Ascending aorta (tissue), 2 donors: Measurements from ENCODE around the gene MORC4. TPM values are rescaled to one million over a fixed set of nuclear protein-coding genes. Genes with fewer than 3 reads are reported as not detected.

ENCODE experiments used
- DNase-seq, 2 donors: peaks; one replicate each; pipeline ENCODE4 v3.0.0-alpha.2; 2019; ENCODE audit warnings: low spot score in 2 of 2
- H3K27ac ChIP-seq, 2 donors: fragments of 200-600 bp; sonication (generic); one replicate each; pipeline ENCODE4 v1.5.1; 2016 to 2017; ENCODE audit warnings: mild to moderate bottlenecking in 1 of 2
- H3K27me3 ChIP-seq: fragments of 200-600 bp; sonication (generic); one replicate; pipeline ENCODE4 v1.5.1; 2017
- H3K36me3 ChIP-seq, 2 donors: fragments of 200-600 bp; sonication (generic); one replicate each; pipeline ENCODE4 v1.5.1; 2016
- H3K4me1 ChIP-seq, 2 donors: fragments of 200-600 bp; sonication (generic); one replicate each; pipeline ENCODE4 v1.5.1; 2016 to 2017; ENCODE audit warnings: mild to moderate bottlenecking in 1 of 2
- H3K4me3 ChIP-seq, 2 donors: fragments of 200-600 bp; sonication (generic); one replicate each; pipeline ENCODE4 v1.5.1; 2016 to 2017; ENCODE audit warnings: mild to moderate bottlenecking in 1 of 2
- H3K9me3 ChIP-seq, 2 donors: fragments of 200-600 bp; sonication (generic); one replicate each; pipeline ENCODE4 v1.5.1; 2016
- intact Hi-C: fragments of 100-400 bp; cut with DNase I; formaldehyde crosslinking; loops from one replicate; pipeline ENCODE4 v1.15.1; 2023
- total RNA-seq: library from RNA; depleted of rRNA; stranded (reverse); fragments of >200 nt; gene quantifications from one replicate; pipeline ENCODE4 v1.1.0, GENCODE V29; 2016
- TF ChIP-seq, protein P1 (sequence below), 3 experiments: fragments of 200-600 bp in 2 of 3; fragments of 450-650 bp in 1 of 3; sonication (generic) in 2 of 3; IDR thresholded peaks; one replicate each; pipeline ENCODE4 v1.5.1; 2016 to 2019; ENCODE audit warnings: antibody characterized with exemption in 3 of 3, mild to moderate bottlenecking in 1 of 3, moderate library complexity in 1 of 3

The MORC4 gene
- total RNA-seq, 1 donor from 2014 or later, result 7.1 TPM

DNA sequence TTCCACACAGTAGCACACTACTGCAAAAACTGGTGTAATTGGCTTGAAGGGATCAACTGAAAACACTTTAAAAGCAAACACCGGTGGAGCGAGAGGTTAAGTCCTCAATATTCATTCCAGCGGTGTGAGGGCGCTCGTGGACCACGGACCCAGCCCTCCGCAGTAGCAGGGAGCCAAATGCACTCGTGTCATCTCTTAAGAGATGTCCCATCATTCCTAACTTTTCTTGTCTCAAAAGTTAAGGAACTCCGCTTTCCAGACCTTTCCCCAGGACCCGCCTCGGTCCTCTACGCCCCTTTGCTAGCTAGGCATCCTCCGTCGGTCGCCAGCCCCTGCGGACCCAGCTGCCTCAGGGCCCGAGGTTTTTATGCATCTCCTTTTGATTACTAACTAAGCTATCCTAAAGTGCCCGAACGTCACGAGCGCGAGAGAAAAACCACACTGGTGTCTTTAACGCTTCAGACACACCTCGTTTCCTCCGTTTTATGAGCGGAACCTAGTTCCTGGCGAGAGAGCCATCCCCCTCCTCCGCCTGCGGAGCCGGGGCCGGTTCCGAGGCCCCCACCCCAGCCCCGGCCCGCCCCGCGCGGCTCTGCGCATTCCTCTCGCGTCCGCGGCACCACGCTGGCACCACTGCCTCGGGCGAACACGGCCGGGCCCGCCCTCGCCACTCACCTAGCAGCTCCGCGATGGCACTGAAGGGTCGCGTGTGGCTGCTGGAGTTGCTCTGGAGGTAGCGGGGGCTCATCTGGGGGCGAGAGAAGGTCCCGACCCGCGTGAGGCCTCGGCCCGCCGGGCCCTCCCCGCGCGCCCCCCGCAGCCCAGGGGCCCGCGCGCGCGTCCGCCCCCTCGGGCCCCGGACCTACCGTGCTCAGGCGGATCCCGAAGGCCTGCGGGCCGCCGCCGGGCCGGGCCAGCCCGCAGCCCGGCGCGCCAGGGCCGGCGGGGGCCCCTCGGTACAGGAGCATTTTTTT is 723 bp downstream of the MORC4 start:
- H3K9me3 ChIP-seq, result no peaks in the 10 kb centered on the region
- no peaks in the 10 kb centered on the region for H3K4me1 ChIP-seq
- H3K27me3 ChIP-seq, result no peaks in the 10 kb centered on the region
- peak overlapping the region; percentile 50 to 71 for H3K4me3 ChIP-seq
- intact Hi-C loops, result no loop called here
- no peaks in the 10 kb centered on the region for H3K36me3 ChIP-seq
- DNase-seq, result peak in 1 of 2 donors; percentile 67
- TF ChIP-seq, protein P1, sequence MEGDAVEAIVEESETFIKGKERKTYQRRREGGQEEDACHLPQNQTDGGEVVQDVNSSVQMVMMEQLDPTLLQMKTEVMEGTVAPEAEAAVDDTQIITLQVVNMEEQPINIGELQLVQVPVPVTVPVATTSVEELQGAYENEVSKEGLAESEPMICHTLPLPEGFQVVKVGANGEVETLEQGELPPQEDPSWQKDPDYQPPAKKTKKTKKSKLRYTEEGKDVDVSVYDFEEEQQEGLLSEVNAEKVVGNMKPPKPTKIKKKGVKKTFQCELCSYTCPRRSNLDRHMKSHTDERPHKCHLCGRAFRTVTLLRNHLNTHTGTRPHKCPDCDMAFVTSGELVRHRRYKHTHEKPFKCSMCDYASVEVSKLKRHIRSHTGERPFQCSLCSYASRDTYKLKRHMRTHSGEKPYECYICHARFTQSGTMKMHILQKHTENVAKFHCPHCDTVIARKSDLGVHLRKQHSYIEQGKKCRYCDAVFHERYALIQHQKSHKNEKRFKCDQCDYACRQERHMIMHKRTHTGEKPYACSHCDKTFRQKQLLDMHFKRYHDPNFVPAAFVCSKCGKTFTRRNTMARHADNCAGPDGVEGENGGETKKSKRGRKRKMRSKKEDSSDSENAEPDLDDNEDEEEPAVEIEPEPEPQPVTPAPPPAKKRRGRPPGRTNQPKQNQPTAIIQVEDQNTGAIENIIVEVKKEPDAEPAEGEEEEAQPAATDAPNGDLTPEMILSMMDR (IDR thresholded peaks at IDR 0.05), result peak in 1 of 3 experiments; percentile 55
- H3K27ac ChIP-seq, result peak overlapping the region; percentile 73 to 75

DNA sequence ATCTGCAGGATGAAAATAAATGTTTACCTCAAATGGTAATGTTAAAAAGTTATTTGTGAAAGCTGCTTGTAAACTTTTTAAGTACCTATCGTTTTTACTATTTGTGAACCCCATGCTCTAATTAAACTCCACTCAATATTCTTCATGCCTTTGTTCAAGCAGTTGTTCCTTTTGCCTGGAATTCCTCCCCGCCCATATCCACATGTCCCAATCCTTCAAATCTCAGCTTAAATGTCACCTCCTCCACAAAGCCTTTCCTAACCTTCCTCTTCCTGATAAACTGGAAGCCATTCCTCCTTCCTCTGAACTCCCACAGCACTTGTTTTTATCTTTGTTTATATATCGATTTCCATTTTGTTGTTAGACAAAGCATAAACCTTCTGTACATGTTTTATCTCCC is 2.4 kb downstream of the MORC4 start:
- no peak for DNase-seq
- intact Hi-C loops, result no loop called here
- Histone ChIP-seq H3K36me3 (peaks cover 0 to 2% of the 10 kb centered on the region in 2 donors), H3K9me3 (no peaks in the 10 kb centered on the region), H3K4me1 (no peaks in the 10 kb centered on the region), H3K27me3 (no peaks in the 10 kb centered on the region), H3K27ac (no peak overlapping the region), H3K4me3 (no peak overlapping the region)
- TF ChIP-seq, protein P1 (IDR thresholded peaks at IDR 0.05), result no peak

DNA sequence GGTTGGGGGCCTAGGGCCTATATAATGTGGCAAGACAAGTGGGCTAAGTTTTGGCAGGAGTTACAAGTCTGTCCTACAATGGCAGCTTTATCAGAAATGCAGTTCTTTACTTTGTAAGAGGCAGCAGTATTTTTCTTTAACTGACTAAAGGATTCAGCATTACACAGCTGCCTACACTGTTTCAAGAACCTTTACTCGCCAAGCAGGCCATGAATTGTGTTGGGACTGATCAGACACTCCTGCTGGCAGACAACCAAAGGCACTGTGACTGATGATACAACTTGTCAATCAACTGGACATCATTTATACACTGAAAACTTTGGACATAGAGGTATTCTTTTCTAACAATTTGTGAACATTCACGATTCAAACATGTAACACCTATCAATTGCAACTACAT is 4.3 kb downstream of the MORC4 start:
- Histone ChIP-seq H3K36me3 (peaks cover 0 to 7% of the 10 kb centered on the region in 2 donors), H3K4me3 (no peak overlapping the region), H3K27ac (no peak overlapping the region), H3K9me3 (no peaks in the 10 kb centered on the region), H3K4me1 (no peaks in the 10 kb centered on the region), H3K27me3 (no peaks in the 10 kb centered on the region)
- no peak for DNase-seq
- intact Hi-C loops, result no loop called here
- TF ChIP-seq, protein P1 (IDR thresholded peaks at IDR 0.05), result no peak

DNA sequence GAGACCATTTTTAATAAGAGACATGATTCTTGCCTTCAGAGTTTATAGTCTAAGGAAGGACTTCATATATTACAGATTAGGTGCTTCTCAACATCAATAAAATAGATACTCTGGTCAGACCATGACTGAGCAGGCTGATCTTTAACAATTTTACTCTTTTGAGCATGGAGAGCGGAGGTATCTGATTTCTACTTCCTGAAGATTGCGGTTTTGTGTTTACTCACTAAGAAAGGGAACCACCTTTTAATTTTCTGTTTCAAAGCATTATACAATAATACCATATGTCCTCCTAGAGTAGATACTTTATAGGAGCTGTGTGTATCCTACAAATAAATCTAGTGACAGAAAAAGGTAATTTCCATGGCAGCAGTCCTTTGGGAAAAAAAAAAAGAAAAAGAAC is 12.5 kb downstream of the MORC4 start:
- TF ChIP-seq, protein P1 (IDR thresholded peaks at IDR 0.05), result no peak
- H3K9me3 ChIP-seq, result no peaks in the 10 kb centered on the region
- no peaks in the 10 kb centered on the region for H3K4me1 ChIP-seq
- no peak overlapping the region for H3K4me3 ChIP-seq
- H3K36me3 ChIP-seq, result peaks cover 0 to 4% of the 10 kb centered on the region in 2 donors
- H3K27me3 ChIP-seq, result no peaks in the 10 kb centered on the region
- no peak overlapping the region for H3K27ac ChIP-seq
- intact Hi-C loops, result no loop called here
- no peak for DNase-seq

DNA sequence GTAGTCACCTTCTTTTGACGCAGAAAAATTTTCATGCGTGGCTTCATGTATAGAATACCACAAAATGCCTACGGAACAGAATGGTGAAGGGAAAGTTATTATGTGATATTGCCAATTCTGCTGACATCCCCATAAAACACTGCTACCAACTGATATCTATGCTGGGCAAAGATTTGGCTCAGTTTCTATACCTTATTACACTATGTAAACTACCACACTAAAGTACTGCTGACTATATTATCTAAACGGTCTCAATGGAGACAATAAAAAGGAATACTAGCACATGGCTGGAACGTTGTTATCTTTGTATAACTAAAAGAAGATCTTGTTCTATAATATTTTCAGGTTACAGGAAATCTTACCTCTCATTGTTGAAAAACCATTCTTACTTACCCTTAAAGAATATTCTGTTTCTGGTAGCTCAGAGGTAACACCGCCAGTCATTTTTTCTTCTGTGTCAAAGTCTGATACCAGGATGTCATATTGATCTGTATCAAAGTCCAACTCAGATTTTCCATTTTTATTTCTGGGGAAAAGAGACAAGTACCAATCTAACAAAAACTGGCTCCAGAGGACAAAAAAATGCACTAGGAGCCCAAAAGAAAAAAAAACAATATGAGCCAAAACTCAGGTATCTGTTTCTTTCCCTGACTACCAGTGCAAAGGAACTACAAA is 18.9 kb downstream of the MORC4 start:
- Histone ChIP-seq H3K27ac (no peak overlapping the region), H3K9me3 (no peaks in the 10 kb centered on the region), H3K4me1 (no peaks in the 10 kb centered on the region), H3K27me3 (no peaks in the 10 kb centered on the region), H3K36me3 (no peaks in the 10 kb centered on the region), H3K4me3 (no peak overlapping the region)
- TF ChIP-seq, protein P1 (IDR thresholded peaks at IDR 0.05), result no peak
- intact Hi-C loops, result no loop called here
- DNase-seq, result no peak
